HEK293 (cell line): Measurements from ENCODE around the gene CORO2B.

Experiments used
- CTCF ChIA-PET: fragments of 350-600 bp; formaldehyde crosslinking; extraction: SDS; loops from one replicate; lab custom pipeline; 2021; ENCODE audit warnings: antibody characterized with exemption; lab: Yijun Ruan, JAX
- POLR2A ChIA-PET: fragments of 300-600 bp; formaldehyde crosslinking; extraction: SDS; loops from one replicate; lab custom pipeline; 2020; ENCODE audit warnings: antibody characterized with exemption, inconsistent platforms; lab: Yijun Ruan, JAX
- H3K27ac ChIP-seq: fragments of 200-500 bp; sonication (Bioruptor generic); 2 replicates; pipeline ENCODE4 v1.5.1; 2014; ENCODE audit warnings: low read depth, low read length, control low read depth, inconsistent platforms; ENCODE audit errors: extremely low read depth
- H3K36me3 ChIP-seq, 2 experiments: fragments of 200-500 bp in 1 of 2; sonication (Bioruptor generic) in 1 of 2; 1 replicate in 1 of 2; 2 replicates in 1 of 2; pipeline ENCODE4 v1.5.1; 2014 to 2017; ENCODE audit warnings: inconsistent platforms in 2 of 2, low read length in 2 of 2; ENCODE audit not compliant: control insufficient read depth in 2 of 2, insufficient read depth in 1 of 2
- H3K4me1 ChIP-seq: fragments of 200-500 bp; sonication (Bioruptor generic); 2 replicates; pipeline ENCODE4 v1.5.1; 2014; ENCODE audit warnings: mild to moderate bottlenecking, low read length, inconsistent platforms; ENCODE audit not compliant: control insufficient read depth, insufficient read depth
- H3K4me3 ChIP-seq: 2 replicates; pipeline ENCODE4 v1.5.1; 2011; ENCODE audit warnings: low read depth, mild to moderate bottlenecking, control low read depth, low read length, moderate library complexity
- H3K9me3 ChIP-seq: fragments of 200-500 bp; sonication (Bioruptor generic); 2 replicates; pipeline ENCODE4 v1.5.1; 2014; ENCODE audit warnings: low read depth, low read length, inconsistent platforms; ENCODE audit not compliant: control insufficient read depth, insufficient read depth
- EGR2 ChIP-seq: fragments of 450-650 bp; formaldehyde crosslinking; IDR thresholded peaks from 2 replicates; pipeline ENCODE4 v1.5.1; 2016; ENCODE audit warnings: low read depth, missing biosample characterization, missing genetic modification characterization
- GLIS2 ChIP-seq: fragments of 450-650 bp; formaldehyde crosslinking; IDR thresholded peaks from 2 replicates; pipeline ENCODE4 v1.5.1; 2016; ENCODE audit warnings: missing biosample characterization, missing genetic modification characterization
- HOXD13 ChIP-seq: sonication (generic); formaldehyde crosslinking; IDR thresholded peaks from 2 replicates; pipeline ENCODE4 v1.8.0; 2022; ENCODE audit warnings: missing genetic modification reagents, borderline replicate concordance
- KLF16 ChIP-seq: fragments of 450-650 bp; formaldehyde crosslinking; IDR thresholded peaks from 2 replicates; pipeline ENCODE4 v1.5.1; 2017; ENCODE audit warnings: missing biosample characterization, missing genetic modification characterization
- PRDM10 ChIP-seq: fragments of 450-650 bp; formaldehyde crosslinking; IDR thresholded peaks from 2 replicates; pipeline ENCODE4 v1.5.1; 2016; ENCODE audit warnings: missing biosample characterization, missing genetic modification characterization
- ZBTB11 ChIP-seq: fragments of 450-650 bp; formaldehyde crosslinking; conservative IDR thresholded peaks from 2 replicates; pipeline ENCODE4 v1.5.1; 2016; ENCODE audit warnings: low read depth, missing biosample characterization, missing genetic modification characterization
- ZFHX2 ChIP-seq: fragments of 450-650 bp; formaldehyde crosslinking; conservative IDR thresholded peaks from 2 replicates; pipeline ENCODE4 v1.5.1; 2016; ENCODE audit warnings: missing biosample characterization, missing genetic modification characterization
- ZFP3 ChIP-seq: fragments of 450-650 bp; formaldehyde crosslinking; IDR thresholded peaks from 2 replicates; pipeline ENCODE4 v1.5.1; 2016; ENCODE audit warnings: low read depth, missing biosample characterization, missing genetic modification characterization
- ZNF112 ChIP-seq: fragments of 450-650 bp; formaldehyde crosslinking; IDR thresholded peaks from 2 replicates; pipeline ENCODE4 v1.5.0; 2017; ENCODE audit warnings: missing biosample characterization, missing genetic modification characterization
- ZNF114 ChIP-seq: fragments of 450-650 bp; formaldehyde crosslinking; IDR thresholded peaks from 2 replicates; pipeline ENCODE4 v1.5.0; 2017; ENCODE audit warnings: missing biosample characterization, missing genetic modification characterization
- ZNF148 ChIP-seq: fragments of 450-650 bp; formaldehyde crosslinking; IDR thresholded peaks from 2 replicates; pipeline ENCODE4 v1.5.0; 2017; ENCODE audit warnings: missing biosample characterization, missing genetic modification characterization, borderline replicate concordance
- ZNF16 ChIP-seq: fragments of 450-650 bp; formaldehyde crosslinking; IDR thresholded peaks from 2 replicates; pipeline ENCODE4 v1.5.1; 2016; ENCODE audit warnings: low read depth, missing biosample characterization, missing genetic modification characterization
- ZNF211 ChIP-seq: fragments of 450-650 bp; formaldehyde crosslinking; IDR thresholded peaks from 2 replicates; pipeline ENCODE4 v1.5.1; 2016; ENCODE audit warnings: low read depth, missing biosample characterization, missing genetic modification characterization
- ZNF221 ChIP-seq: fragments of 450-650 bp; formaldehyde crosslinking; IDR thresholded peaks from 2 replicates; pipeline ENCODE4 v1.5.1; 2017; ENCODE audit warnings: missing biosample characterization, missing genetic modification characterization, borderline replicate concordance
- ZNF223 ChIP-seq: fragments of 450-650 bp; formaldehyde crosslinking; IDR thresholded peaks from 2 replicates; pipeline ENCODE4 v1.5.1; 2016; ENCODE audit warnings: missing biosample characterization, missing genetic modification characterization
- ZNF239 ChIP-seq: fragments of 450-650 bp; formaldehyde crosslinking; IDR thresholded peaks from 2 replicates; pipeline ENCODE4 v1.5.1; 2016; ENCODE audit warnings: missing biosample characterization, missing genetic modification characterization
- ZNF354C ChIP-seq: fragments of 450-650 bp; formaldehyde crosslinking; IDR thresholded peaks from 2 replicates; pipeline ENCODE4 v1.5.1; 2016; ENCODE audit warnings: missing biosample characterization, missing genetic modification characterization, low read depth, borderline replicate concordance
- ZNF391 ChIP-seq: fragments of 450-650 bp; formaldehyde crosslinking; IDR thresholded peaks from 2 replicates; pipeline ENCODE4 v1.5.1; 2016; ENCODE audit warnings: low read depth, missing biosample characterization, missing genetic modification characterization, borderline replicate concordance
- ZNF433 ChIP-seq: fragments of 450-650 bp; formaldehyde crosslinking; IDR thresholded peaks from 2 replicates; pipeline ENCODE4 v1.5.1; 2016; ENCODE audit warnings: missing biosample characterization, missing genetic modification characterization, low read depth
- ZNF549 ChIP-seq: fragments of 450-650 bp; IDR thresholded peaks from 2 replicates; pipeline ENCODE4 v1.5.1; 2018; ENCODE audit warnings: missing biosample characterization, missing genetic modification characterization, mild to moderate bottlenecking, inconsistent platforms, moderate library complexity
- ZNF629 ChIP-seq: fragments of 450-650 bp; formaldehyde crosslinking; IDR thresholded peaks from 2 replicates; pipeline ENCODE4 v1.5.1; 2017; ENCODE audit warnings: missing biosample characterization, missing genetic modification characterization
- ZNF645 ChIP-seq: fragments of 450-650 bp; formaldehyde crosslinking; IDR thresholded peaks from 2 replicates; pipeline ENCODE4; 2016; ENCODE audit warnings: missing biosample characterization, missing genetic modification characterization
- ZNF776 ChIP-seq: fragments of 450-650 bp; formaldehyde crosslinking; IDR thresholded peaks from 2 replicates; pipeline ENCODE4 v1.5.0; 2017; ENCODE audit warnings: missing biosample characterization, missing genetic modification characterization, borderline replicate concordance
- ZNF785 ChIP-seq: fragments of 450-650 bp; formaldehyde crosslinking; IDR thresholded peaks from 2 replicates; pipeline ENCODE4 v1.5.1; 2016; ENCODE audit warnings: missing biosample characterization, missing genetic modification characterization
- ZSCAN16 ChIP-seq: fragments of 450-650 bp; formaldehyde crosslinking; IDR thresholded peaks from 2 replicates; pipeline ENCODE4 v1.5.1; 2016; ENCODE audit warnings: missing biosample characterization, missing genetic modification characterization

The CORO2B gene

GRCh38 chr15:68593341-68593740 is 14.5 kb downstream of the CORO2B start (continued):
- TF ChIP-seq ZNF112 (no peak), HOXD13 (CRISPR knock-in tag) (no peak), ZNF223 (tag by site-specific recombination) (no peak), ZNF776 (tag by site-specific recombination) (no peak), ZNF785 (tag by site-specific recombination) (no peak), ZNF211 (no peak), ZNF629 (no peak)

GRCh38 chr15:68593828-68594532 is 15.2 kb downstream of the CORO2B start:
- POLR2A ChIA-PET = no interaction called here
- Histone ChIP-seq H3K9me3 (no peaks in the 10 kb centered on the region), H3K4me3 (no peak overlapping the region), H3K27ac (no peak overlapping the region)
- TF ChIP-seq ZNF391 (tag by site-specific recombination) = no peak
- no peak for TF ChIP-seq ZNF549 (tag by site-specific recombination)
- no peak for TF ChIP-seq ZSCAN16
- no peak for TF ChIP-seq ZNF112
- no peak for TF ChIP-seq KLF16 (tag by site-specific recombination)
- no peak for TF ChIP-seq ZNF114 (tag by site-specific recombination)
- TF ChIP-seq ZNF433 (tag by site-specific recombination) = no peak
- no peak for TF ChIP-seq GLIS2
- TF ChIP-seq ZNF221 (tag by site-specific recombination) = no peak
- TF ChIP-seq ZFHX2 (tag by site-specific recombination) = peak; percentile 80
- no peak for TF ChIP-seq ZNF645 (tag by site-specific recombination)
- TF ChIP-seq ZNF148 = no peak
- TF ChIP-seq PRDM10 (tag by site-specific recombination) = peak; percentile 84
- peak; percentile 68; the same call in 1 of the 2 replicates for TF ChIP-seq ZNF16
- TF ChIP-seq ZNF239 = no peak
- TF ChIP-seq ZNF354C (tag by site-specific recombination) = no peak
- no peak for TF ChIP-seq ZBTB11 (tag by site-specific recombination)
- no peak for TF ChIP-seq ZFP3 (tag by site-specific recombination)
- TF ChIP-seq EGR2 = peak; percentile 69
- TF ChIP-seq, all 188 proteins: peak for 4
- H3K36me3 ChIP-seq = no peaks in the 10 kb centered on the region
- no peaks in the 10 kb centered on the region for H3K4me1 ChIP-seq
- CTCF ChIA-PET = interaction anchor here (0.7 to 1.4 kb wide), 3 partner anchors 34 to 239 kb away, joined by 3 to 4 read pairs (median 3); no protein-coding TSS in a partner anchor
